Fibroblast of skin of abdomen (primary cell): Measurements from ENCODE around the gene PFN2.
"Not testable (repeated sequence)": the region's sequence is repeated elsewhere in the genome, so short reads cannot be mapped to it uniquely, and the experiment has no call there.

ENCODE experiments used
- DNase-seq: peaks from one replicate; pipeline ENCODE4 v3.0.0-alpha.2; 2013

Gene PFN2

GRCh38 chr3:149967086-149967685 lies 3.5 kb downstream of the PFN2 start:
- peak; percentile 66 for DNase-seq

DNA sequence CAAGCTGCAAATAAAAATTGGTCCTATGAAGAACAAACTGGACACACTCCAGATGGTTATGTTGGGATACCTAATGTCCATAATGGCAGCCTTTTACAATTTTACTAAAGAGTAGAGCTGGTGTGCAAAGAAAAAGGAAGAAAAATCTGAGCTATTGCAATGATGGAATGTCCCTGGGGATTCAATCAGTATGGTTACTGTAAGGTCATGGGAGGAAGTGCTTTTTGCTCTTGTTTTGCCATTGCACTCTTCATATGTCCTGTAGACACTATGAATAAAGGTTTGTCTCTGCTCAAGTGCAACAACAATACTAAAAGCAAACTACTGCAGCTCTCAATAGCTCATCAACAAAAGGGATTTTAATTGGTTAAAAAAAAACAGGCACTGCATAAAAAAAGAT lies 5.4 kb downstream of the PFN2 start:
- DNase-seq = peak; percentile 33

DNA sequence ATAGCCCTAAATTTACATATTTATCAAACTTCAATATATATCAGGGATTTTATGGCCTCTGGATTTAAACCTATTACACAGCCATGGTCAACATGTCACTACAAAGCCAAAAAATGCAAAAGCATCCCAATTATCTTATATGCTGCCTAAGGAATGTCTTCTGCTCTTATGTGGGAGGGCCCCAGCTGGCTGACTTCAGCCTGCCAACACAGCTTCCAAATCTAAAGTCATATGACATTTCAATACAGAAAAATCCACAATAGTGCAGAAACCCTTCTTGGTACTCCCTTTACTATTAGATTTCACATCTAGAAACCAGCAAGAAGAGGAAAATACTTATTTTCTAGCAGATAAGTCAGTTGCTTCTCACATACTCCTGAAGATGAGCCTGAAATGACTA lies 6.4 kb downstream of the PFN2 start:
- DNase-seq = peak; percentile 53

DNA sequence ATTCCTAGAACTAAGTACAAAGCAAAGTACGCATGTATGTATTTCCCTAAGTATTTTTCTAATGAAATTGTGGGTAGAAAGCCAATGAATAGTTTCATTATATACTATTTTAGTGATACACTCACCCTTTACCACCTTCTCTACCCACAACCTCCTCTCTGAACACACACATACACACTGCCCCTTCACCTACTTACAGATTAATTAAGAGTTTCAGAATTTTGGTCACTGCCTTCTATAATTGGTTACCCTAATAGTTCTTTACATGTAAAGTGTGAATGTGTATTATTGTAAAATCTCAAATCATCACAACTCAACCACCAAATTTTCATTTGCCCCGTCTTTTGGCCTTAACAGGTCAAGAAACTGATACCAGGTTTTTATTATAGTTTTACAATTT lies 7.2 kb downstream of the PFN2 start:
- DNase-seq = no peak

DNA sequence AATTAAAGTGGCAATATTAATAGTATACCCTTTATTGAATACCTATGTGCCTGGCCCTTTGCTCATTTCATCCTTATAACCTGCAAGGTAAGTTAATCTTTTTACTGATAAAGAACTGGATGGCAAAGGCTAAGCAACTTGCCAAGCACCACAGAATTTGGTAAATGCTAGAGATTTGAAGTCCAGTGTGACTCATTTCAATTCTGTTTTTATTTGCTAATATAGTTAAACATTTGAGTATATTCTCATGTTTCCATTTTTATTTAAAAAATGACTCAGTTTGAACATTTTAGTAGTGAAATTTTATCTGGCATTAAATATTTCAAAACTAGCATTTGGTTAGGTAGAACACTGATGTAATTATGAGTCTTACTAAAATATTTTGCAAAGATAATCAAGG lies 11.3 kb downstream of the PFN2 start:
- DNase-seq = no peak

DNA sequence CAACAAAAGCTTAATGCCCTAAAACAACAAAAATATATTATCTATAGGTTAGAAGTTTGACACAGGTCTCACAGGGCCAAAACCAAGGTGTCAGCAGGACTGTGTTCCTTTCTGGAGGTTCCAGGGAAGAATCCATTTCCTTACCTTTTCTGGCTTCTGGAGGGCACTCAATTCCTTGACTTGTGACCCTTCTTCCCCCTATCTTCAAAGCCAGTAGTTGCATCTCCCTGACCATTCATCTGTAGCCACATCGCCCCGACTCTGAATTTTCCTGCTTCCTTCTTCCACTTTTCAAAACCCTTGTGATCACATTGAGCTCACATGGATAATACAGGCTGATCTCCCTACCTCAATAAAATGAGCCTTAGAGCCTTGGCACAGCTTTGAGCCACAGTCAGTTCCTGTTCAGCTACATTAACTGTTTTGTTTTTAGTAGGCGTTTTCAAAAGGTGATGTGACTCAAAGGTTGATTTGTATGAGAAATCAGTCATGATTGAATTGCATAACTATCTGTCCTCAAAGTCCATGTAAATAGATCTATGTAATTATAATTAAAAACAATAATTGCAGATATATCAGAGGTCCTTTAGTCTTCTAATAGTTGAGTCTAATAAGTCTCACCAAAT lies 12.4 kb downstream of the PFN2 start:
- no peak for DNase-seq

DNA sequence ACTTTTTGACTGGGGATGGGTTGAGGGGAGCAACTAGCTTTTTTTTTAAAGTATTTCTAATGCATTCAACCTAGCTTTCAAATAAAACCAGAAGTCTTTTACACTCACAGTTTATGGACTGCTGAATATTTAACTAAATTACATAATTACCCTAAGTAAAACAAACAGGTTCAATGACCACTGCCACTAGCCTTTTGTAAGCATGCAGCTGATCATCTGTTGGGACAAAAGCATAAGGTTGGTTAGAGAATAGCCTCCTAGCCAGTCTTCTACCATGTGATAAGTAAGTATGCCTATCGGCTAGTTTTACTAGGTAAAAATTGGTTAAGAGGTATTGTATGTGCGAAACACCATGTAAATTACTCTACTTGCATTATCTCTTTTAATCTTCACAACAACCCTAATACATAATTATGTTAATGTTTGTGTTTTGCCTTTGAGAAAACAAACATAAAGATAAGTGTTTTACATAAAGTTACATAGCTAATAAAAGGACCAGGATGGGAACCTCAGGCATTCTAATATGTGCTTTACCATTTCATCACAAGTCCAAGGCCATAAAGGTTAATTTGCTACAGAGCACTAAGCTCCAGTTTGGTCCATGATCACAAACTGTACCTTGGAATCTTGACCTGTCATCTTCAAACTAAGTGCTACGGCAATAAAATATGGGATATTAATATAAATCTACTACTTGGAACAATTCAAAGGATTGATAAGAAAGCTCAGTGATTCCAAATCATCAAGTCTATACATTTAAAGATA lies 13.2 kb downstream of the PFN2 start:
- DNase-seq = no peak

GRCh38 chr3:149955449-149955848 lies 15.2 kb downstream of the PFN2 start:
- DNase-seq = no peak

- peak; percentile 69 for DNase-seq
Measured at GRCh38 chr3:149954812-149955211, 15.9 kb downstream of the PFN2 start.

- DNase-seq = no peak
Measured at GRCh38 chr3:149949181-149949580, 21.5 kb downstream of the PFN2 start.

DNA sequence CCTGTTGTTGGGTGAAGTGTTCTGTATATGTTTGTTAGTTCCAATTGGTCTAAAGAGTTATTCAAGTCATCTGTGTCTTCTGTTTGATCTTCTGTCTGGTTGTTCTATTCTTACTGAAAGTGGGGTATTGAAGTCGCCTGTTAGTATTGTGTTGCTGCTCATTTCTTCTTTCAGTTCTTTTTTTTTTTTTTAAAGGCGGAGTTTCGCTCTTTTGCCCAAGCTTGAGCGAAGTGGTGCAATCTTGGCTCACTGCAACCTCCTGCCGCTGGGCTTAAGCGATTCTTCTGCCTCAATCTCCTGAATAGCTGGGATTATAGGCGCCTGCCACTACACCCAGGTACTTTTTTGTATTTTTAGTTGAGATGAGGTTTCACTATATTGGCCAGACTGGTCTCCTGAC lies 23.5 kb downstream of the PFN2 start:
- DNase-seq = no peak

DNA sequence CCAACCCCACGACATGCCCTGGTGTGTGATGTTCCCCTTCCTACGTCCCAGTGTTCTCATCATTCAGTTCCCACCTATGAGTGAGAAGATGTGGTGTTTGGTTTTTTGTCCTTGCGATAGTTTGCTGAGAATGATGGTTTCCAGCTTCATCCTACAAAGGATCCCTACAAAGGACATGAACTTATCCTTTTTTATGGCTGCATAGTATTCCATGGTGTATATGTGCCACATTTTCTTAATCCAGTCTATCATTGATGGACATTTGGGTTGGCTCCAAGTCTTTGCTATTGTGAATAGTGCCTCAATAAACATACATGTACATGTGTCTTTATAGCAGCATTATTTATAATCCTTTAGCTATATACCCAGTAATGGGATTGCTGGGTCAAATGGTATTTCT lies 26.7 kb downstream of the PFN2 start:
- DNase-seq = not testable (repeated sequence)

- no peak for DNase-seq
Measured at GRCh38 chr3:149942409-149942808, 28.3 kb downstream of the PFN2 start.

GRCh38 chr3:149941946-149942345 lies 28.7 kb downstream of the PFN2 start:
- DNase-seq = no peak

DNA sequence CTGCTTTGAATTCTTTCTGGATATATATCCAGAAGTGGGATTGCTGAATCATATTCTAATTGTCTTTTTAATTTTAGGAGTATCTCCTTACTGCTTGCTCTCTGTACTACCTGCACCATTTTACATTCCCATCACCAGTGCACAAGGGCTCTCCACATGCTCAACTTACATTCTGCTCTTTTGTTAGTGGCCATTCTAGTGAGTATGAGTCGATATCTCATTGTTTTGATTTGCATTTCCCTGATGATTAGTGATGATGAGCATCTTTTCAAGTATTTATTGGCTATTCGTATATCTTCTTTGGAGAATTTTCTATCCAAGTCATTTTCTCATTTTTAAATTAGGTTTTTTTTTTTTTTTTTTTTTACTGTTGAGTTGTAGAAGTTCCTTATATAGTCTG lies 29.5 kb downstream of the PFN2 start:
- DNase-seq = peak; percentile 33

- peak; percentile 24 for DNase-seq
Measured at GRCh38 chr3:149938392-149939055, 32.2 kb downstream of the PFN2 start.

DNA sequence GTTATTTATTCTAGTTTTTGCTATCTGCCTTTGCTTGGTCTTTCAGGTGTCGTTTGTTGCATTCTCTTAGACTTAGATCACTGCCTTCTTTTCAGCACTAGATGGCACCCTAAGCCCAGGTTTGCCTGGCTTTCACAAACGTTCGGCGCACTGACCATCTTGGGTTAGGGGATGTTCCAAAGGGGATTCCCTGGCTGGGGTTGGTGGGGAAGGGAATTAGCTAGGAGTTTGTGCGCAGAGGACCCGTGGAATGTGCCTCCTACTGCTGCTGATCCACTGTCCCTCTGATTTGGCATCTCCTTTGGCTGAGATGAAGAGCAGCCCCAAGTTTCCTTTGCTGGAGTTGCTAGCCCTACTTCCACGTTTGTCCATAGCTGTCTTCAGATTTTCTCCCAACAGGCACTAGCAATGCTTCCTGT lies 33.9 kb downstream of the PFN2 start:
- peak; percentile 67 for DNase-seq

DNA sequence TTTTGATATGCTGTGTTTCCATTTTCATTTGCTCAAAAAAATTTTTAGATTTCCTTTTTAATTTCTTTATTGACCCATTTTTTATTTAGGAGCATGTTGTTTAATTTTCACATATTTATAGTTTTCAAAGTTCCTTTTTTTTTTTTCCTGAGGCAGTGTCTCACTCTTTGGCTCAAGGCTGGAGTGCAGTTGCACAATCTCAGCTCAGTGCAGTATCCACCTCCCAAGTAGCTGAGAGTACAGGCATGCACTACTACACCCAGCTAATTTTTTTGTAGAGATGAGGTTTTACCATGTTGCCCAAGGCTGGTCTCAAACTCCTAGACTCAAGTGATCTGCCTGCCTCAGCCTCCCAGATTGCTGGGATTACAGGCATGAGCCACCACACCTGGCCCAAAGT lies 36.2 kb downstream of the PFN2 start:
- peak; percentile 69 for DNase-seq

- no peak for DNase-seq
Measured at GRCh38 chr3:149933858-149934257, 36.8 kb downstream of the PFN2 start.

DNA sequence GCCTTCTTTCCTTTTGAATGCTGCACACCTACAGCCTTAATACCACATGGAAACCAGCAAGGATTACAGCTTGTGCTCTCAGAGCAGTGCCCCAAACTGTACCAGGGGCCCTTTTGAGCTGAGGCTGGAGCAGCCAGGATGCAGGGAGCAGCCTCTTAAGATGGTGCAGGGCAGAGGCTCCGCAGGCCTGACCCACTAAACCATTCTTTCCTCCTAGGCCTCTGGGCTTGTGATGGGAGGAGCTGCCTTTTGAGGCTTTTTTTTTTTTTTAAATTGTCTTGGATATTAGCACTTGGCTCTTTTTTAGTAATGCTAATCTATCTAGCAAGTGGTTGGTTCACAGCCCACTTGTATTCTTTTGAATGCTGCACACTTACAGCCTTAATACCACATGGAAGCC lies 37.7 kb downstream of the PFN2 start:
- no peak for DNase-seq

- no peak for DNase-seq
Measured at GRCh38 chr3:149920119-149920518, 50.6 kb downstream of the PFN2 start.

DNA sequence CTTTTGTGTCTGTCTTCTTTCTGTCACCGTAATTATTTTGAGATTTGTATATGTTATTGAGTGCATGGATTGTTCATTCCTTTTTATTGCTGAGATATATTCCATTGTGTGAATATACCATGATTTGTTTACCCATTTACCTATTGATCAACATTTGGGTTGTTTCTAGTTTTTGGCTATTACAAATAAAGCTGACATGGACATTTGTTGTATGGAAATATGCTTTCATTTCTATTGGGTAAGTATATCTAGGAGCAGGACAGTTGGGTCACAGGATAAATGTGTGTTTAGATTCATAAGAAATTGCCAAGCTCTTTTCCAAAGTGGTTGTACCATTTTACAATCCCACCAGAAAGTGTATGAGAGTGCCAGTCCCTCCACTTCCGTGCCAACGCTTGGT lies 51.2 kb downstream of the PFN2 start:
- no peak for DNase-seq

- no peak for DNase-seq
Measured at GRCh38 chr3:149917124-149917667, 53.5 kb downstream of the PFN2 start.
